EH (cell line): ENCODE measurements around the gene ARF3.
A peak's percentile ranks its signal among the peaks of the same experiment; 100 is the strongest.

ENCODE experiments used
- DNase-seq: peaks from one replicate; pipeline ENCODE4 v3.0.0-alpha.2; 2015; ENCODE audit warnings: low read depth

Gene ARF3

GRCh38 chr12:48966177-48966895 lies 9.0 kb upstream of the ARF3 start:
- DNase-seq: no peak

- peak; percentile 52 for DNase-seq
Measured at GRCh38 chr12:48965298-48965838, 8.1 kb upstream of the ARF3 start.

DNA sequence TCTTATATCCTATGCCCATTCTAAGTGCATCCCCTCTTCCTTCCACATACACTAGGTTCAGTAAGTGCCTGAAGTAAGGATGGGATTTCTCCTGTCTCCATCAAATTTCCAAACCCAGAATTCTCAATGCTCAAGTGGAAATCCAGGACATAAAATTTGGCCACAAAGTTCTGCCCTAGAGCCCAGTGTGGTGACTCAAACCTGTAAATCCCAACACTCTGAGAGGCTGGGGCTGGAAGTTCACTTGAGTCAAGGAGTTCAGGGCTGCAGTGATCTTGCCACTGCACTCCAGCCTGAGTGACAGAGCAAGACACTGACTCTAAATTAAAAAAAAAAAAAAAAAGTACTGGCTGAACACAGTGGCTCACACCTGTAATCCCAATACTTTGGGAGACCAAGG lies 4.5 kb upstream of the ARF3 start:
- DNase-seq: peak; percentile 45

- peak; percentile 19 for DNase-seq
Measured at GRCh38 chr12:48961331-48961730, 4.0 kb upstream of the ARF3 start.

- DNase-seq: no peak
Measured at GRCh38 chr12:48960834-48961233, 3.5 kb upstream of the ARF3 start.

GRCh38 chr12:48958049-48958388 lies 732 bp upstream of the ARF3 start:
- DNase-seq: no peak

DNA sequence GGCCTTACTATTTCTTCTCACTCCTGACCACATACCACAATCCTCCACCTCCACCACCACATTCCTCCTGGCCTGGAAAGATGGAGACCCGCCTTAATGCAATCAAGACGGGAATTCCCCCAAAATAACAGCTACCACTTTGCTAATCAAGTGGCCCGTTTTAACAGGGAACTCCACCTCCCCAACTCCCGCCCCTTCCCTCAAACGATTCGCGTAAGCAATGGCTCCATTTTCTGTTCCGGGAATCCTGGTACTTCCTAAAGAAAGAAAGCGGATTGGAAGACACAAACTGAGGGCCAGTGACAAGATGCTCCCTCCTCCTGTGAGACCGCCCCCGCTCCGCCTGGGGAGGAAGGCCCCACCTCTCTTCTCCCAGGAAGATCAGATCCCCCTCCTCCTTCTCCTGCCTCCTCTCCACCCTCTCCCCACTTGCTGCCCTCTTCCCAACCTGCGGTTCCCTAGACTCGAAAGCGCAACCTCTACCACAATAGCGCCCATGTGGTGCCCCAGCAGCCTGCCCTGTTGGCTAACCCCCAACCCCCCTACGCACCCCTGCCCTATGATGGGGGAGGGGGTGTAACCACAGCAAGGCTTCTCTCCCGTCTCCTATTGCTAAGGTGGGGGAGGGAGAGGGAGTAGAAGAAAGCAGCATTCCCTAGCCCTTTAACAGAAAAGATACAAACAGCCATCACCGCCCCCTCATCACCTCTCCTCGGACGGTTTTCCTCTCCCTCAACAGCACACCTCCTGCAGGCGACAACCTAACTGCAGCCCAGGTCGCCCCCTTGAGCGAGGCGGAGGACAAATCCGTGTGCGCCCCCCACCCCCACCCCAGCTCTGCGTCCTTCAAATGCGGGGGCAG lies 777 bp downstream of the ARF3 start:
- peak; percentile 98 for DNase-seq

GRCh38 chr12:48954841-48955501 lies 2.3 kb downstream of the ARF3 start:
- DNase-seq: no peak

DNA sequence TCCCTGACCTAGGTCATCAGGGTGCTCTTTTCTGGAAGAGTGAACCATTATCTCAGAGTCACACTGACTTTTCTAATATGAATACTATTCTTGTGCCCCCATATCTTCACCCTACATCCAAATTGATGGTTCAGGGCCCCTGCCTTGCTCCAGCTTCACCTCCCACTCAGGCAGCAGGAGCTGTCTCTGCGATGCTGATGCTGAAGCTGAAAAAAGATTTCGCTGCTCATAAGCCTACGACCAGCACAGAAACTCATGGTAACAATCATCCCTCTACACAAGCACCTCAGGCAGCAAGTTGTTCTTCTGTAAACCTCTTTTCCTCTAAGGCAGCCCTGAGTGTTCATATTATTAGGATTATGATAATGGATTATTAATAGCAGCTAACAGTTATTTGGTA lies 3.2 kb downstream of the ARF3 start:
- DNase-seq: no peak

DNA sequence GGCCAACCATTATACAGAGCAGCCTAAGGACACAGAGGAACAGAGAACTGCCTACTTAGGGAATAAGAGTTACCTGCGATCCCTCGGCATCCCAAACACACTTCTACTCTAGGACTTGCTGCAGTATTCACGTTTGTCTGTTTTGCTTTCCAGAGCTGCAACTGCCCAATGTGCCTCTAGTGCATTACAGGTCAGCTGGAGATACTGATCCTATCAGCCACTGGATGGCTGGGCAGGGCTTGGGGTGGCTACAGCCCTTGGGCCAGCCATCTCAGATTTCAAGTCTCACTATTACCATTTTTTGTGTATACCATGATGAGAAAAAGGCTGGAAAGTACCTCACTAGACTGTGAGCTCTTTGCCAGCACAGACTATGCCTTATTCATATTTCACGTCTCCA lies 4.6 kb downstream of the ARF3 start:
- DNase-seq: no peak

DNA sequence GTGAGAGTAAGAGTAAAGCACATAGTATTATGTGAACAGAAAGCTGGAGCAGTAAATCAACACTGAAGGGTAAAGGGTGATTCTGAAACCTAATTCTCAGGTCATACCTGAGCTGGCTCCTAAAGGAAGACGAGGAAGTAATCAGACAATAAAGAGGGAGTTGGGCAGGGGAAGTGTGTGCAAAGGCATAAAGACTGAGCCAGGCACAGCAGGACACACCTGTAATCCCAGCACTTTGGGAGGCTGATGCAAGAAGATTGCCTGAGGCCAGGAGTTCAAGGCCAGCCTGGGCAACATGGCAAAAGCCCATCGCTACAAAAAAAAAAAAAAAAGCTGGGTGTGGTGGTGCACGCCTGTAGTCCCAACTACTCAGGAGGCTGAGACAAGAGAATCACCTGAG lies 9.6 kb downstream of the ARF3 start:
- no peak for DNase-seq

- DNase-seq: no peak
Measured at GRCh38 chr12:48946943-48947342, 10.3 kb downstream of the ARF3 start.

- DNase-seq: peak; percentile 22
Measured at GRCh38 chr12:48946205-48946604, 11.1 kb downstream of the ARF3 start.

- no peak for DNase-seq
Measured at GRCh38 chr12:48943221-48943620, 14.1 kb downstream of the ARF3 start.

DNA sequence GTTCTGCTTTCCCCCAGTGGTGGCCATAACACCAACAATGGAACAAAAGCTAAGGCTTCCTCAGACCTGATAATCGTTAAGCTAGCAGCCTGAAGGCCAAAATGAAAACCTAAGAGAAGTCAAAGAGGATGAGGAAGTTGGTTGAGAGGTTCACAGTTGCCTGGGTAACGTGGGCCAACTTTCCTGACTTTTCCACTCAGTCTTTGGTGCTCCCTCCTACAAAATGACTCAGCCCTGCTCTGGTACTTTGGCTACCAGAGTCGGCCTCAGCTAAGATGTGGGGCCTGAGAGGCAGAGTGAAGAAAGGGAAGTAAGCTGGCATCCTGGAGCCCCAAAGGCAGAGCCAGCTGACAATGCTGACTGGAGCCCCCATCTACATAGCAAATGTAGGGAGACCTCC lies 17.1 kb downstream of the ARF3 start:
- peak; percentile 15 for DNase-seq

- no peak for DNase-seq
Measured at GRCh38 chr12:48938805-48939204, 18.5 kb downstream of the ARF3 start.

DNA sequence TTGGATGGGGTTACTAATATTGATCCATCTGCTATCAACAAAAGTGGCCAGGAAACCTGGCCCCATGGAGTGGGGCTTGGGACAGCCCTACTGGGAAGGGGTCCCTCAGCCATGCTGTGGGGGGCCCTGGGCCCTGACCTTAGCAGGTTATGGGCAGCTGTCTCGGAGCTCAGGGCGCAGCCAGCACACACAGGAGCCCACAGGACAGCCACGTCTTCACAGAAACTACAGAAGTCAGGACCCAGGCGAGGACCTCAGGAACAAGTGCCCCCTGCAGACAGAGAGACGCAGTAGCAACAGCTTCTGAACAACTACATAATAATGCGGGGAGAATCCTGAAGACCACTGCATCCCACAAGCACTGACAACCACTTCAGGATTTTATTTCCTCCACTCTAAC lies 20.1 kb downstream of the ARF3 start:
- no peak for DNase-seq

- DNase-seq: peak; percentile 70
Measured at GRCh38 chr12:48936379-48936979, 20.8 kb downstream of the ARF3 start.

DNA sequence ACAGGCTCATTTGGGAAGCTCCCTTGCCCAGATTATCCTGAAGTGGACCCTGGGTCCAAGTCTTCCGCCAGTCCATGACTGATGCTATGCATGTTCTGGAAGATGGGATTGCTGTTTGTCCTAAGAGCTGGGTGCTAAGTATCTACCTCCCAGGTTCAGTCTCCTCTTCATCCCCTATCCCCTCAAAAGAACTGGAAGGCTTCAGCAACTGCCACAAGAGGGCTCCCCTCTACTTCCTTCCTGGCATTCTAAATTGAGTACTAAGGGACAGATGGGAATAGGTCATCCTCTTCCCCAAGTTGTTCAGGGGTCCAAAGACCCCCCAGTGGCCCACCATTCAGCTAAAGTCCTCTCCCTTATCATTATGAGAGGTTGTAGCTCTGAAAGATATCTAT lies 23.0 kb downstream of the ARF3 start:
- peak; percentile 19 for DNase-seq

DNA sequence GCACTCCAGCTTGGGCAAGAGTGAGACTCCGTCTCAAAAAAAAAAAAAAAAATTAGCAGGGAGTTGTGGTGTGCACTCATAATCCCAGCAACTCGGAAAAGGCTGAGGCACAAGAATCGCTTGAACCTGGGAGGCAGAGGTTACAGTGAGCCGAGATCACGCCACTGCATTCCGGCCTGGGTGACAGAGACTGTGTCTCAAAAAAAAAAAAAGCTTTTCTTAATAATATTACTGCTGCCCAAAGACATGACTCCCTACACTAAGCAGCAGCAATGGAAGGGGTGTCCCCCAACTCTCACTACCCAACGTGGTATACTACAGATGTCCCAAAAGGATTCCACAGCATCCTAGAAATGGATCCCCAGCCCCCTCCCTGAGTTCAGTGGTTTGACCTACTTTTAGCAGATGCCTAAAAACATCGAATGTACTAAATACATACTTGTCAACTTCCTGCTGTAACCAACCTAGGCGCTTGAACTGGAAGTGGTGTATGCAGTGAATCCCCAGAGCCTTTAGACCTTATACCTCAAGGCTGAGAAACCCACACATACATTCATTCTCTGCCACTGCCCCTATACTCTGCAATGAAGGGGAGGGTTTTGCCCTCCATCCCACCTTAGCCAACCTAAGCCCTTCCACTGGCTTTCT lies 23.5 kb downstream of the ARF3 start:
- DNase-seq: no peak

GRCh38 chr12:48932878-48933277 lies 24.4 kb downstream of the ARF3 start:
- no peak for DNase-seq

DNA sequence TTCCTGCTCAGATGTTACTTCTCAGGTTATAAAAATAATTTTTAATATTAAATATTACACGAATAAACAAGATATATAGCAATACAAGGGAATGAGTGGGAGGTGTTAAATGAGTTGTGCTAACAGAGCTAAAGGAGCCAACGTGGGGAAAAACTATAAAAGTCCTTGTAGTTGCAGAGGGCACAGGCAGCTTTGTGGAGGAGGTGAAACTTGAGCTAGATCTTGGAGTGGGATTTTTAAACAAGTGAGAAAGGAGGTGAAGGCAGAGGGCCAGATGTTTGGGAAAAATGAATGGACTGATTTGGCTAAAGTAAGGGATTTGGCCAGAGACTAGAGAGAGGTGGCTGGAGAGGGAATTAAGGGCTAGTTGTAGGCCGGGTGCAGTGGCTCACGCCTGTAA lies 26.8 kb downstream of the ARF3 start:
- no peak for DNase-seq
